GM19324 (cell line): Measurements from ENCODE around the gene CATSPERZ.

Experiments used
- ATAC-seq: cut with Tn5 transposase; IDR thresholded peaks from one replicate; pipeline ENCODE4 v1.9.1; 2021; ENCODE audit warnings: mild to moderate bottlenecking, moderate library complexity; ENCODE audit not compliant: unreplicated experiment, low FRiP score

The CATSPERZ gene, protein sequence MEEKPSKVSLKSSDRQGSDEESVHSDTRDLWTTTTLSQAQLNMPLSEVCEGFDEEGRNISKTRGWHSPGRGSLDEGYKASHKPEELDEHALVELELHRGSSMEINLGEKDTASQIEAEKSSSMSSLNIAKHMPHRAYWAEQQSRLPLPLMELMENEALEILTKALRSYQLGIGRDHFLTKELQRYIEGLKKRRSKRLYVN

DNA sequence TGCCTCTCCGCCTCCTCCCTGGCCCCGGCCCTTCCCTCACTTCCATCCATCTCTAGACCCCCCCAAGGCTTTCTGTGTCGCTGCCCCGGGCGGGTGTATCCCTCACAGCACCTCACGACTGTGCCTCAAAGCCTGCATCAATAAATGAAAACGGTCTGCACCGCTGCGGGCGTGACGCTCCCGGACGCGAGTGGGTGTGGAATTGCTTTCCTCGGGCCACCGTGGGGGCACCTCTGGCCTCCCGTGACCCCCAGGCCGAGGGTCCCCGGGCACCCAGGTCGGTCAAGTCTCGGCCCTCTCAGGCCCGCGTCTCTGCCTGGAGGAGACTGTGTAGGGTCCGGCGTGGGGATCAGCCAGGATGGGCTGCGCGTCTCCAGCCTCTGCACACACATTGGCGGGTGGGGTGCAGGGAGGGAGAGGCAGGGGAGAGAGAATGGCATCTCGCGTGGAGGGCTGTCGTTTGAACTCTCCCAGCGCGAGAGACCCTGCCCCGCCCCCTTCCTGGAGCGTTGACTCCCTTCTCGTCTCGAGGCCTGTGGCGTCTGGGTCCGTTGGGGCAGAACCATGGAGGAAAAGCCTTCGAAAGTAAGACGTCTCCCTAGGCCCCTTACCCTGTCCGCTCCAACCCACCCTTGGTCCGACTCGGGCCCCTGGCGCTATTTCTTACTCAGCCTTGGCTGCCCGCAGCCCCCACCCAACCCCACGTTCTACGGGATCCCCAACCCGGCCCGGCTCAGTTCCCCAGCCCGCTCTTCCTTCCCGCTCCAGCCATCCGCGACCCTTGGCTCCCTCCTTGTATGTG, at the start of gene CATSPERZ:
TSS of gene CATSPERZ (plus strand) at position 512 of the 802 bp plus-strand sequence. CDS start at position 565, 53 bp downstream.
- no peak for ATAC-seq

DNA sequence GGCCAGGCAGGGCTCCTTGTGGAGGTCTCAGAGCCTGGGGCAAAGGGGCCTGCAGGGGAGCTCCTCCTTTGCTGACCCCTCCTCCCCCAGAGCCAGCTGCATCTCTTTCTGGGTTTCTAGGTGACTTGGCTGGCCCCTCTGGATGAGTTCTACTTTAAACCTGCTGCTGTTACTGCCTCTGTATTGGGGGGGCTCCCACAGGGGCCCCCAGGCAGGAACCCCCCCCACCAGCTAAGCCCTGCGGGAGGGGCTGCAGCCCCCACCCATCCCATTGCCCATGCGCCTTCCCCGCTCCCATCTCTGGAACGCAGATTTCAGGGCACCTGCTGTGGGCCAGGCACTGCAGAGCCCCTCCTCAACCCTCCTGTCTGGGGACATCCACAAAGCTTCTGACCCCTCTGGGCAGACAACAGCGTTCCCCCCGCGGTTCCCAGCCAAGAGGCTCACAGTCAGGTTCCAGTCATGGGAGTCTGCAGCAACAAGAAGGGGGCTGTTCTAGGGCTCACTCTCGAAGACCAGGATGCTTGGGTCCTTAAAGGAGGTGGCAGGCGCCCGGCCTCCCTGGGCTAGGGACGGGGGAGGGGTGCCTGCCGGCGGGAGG, 49.6 kb upstream of the CATSPERZ start:
- no peak for ATAC-seq

DNA sequence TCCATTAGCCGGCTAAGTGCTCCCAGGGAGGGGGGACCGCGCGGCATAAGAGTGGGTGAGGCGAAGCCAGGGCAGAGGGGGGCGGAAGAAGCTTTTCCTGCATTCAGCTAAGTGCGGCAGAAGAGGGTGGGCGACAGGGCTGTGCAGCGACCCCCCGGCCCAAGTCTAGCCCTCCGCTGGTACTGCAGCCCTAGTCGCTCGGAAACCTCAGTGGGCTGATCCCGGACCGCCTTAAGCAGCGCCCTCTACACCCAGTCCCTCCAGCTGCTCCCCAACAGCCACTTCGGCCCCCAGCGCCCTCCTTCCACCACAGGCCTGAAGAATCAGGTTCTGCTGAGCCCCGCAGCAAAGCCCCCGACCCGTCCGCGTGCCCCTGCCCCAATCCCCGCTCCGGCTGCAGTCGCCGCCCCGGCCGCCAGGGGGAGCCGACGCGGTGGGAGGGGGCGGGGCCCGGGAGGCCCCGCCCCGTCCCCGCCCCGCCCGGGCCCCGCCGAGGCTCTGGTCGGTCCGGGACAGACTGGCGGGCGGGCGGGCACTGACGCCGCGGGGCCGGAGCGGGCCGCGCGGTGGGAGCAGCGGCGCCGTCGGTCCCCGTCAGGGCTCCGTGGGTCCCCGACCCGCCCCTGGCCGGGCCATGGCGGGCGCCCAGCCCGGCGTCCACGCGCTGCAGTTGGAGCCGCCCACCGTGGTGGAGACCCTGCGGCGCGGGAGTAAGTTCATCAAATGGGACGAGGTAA, 49.0 kb upstream of the CATSPERZ start, which contains the start of gene PLCB3:
TSS of gene PLCB3 (plus strand) at position 515 of the 737 bp plus-strand sequence. CDS start at position 635, 120 bp downstream.
- ATAC-seq: peak; percentile 34

DNA sequence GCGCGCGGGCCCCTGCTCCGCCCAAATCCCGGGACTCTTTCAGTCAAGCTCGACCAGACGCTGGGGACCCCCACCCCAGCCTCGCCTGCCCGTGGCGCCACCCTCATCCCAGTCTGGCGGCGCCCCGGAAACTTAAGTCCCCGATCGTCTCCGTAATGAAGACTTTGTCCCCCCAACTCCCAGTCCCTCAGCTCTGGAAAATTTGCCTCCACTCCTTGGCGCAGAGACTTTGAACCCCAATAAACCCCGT, 48.5 kb upstream of the CATSPERZ start:
- no peak for ATAC-seq

DNA sequence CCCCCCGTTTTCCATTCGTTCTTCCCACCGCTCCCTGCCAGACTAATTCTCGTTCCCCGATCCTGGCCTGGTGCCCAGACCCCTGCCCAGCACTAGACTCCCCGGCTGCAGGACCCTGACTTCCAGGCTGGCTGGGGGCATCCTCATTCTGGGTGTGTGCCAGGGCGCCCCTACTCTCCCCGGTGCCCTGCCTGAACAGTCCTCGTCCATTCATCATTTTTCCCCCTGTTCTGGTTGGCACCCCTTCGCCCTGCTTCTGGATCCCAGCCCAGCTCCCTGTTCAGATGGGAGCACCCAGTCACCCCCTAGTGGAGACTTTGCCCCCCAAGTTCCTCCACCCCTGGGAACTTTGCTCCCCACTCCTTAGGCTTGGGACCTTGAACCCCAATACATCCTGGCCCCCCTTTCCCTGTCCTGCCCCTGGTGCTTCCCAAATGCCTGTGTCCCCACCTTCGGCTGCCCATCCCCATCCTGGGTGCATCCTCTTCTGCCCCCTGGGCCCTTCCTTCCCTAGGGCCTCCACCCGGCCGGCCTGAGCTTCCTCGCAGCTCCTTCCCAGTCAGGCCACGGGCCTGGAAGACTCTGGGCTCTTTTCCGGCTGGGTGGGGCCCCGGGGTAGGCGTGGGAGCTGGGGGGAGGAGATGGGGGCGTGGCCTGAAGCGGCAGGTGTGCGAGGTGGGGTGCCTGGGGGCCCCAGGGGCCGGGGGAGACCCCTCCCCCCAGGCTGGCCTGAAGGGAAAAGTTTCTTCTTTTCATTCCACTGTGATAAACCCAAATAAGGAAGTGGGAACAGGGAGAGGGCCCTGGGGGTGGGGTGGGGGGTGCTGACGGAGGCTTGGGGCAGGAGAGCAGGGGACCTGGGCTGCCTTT, 47.9 kb upstream of the CATSPERZ start:
- no peak for ATAC-seq

DNA sequence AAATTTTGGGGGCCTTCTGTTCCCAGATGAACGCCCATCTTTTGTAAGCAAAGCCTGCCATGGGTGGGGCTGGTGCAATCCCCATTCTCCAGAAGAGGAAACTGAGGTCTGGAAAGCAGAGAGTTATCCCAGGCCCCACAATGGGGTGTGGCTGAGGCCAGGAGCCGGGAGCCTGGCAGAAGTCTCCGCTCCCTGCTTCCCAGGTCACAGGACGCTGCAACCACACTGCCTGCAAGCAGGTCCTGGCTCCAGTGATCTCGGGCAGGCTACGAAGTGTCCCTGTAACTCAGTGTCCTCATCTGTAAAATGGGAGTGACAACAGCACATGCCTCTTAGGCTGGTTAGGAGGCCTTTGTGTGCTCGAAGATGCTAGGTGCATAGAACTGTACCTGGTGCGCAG, 47.1 kb upstream of the CATSPERZ start:
- no peak for ATAC-seq

DNA sequence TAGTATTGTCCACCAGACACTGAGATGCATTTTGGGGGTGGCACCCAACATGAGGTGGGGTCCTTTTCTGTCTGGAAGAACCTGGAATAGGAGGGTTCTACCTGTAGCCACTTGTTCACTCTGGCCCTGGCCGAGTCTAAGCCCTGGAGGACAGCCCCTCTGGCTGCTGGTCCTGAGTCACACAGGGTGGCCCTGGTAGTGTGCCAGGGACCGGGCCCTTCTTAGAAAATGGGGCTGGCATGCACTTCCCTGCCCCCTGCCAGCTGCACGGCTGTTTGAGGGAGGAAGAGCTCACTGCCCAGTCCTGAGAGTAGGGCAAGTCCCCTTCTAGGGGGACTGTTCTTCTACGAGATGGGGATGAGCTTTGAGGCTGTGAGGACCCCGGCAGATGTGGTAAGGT, 46.7 kb upstream of the CATSPERZ start:
- no peak for ATAC-seq

DNA sequence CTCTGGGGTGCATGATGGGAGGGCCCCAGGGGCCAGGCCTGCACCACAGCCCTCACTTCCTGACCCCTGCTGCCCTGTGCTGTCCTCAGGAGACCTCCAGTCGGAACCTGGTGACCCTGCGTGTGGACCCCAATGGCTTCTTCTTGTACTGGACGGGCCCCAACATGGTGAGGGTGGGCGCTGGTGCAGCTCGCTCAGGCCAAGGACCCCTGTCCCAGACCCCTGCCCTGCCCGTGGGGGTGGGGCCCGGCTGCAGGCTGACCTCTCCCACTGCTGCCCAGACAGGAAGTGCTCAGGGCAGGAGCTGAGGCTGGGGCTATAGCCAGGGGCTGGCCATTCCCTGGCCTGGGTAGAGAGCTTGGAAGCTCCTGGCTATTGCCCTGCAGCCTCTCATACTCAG, 45.8 kb upstream of the CATSPERZ start:
- no peak for ATAC-seq

DNA sequence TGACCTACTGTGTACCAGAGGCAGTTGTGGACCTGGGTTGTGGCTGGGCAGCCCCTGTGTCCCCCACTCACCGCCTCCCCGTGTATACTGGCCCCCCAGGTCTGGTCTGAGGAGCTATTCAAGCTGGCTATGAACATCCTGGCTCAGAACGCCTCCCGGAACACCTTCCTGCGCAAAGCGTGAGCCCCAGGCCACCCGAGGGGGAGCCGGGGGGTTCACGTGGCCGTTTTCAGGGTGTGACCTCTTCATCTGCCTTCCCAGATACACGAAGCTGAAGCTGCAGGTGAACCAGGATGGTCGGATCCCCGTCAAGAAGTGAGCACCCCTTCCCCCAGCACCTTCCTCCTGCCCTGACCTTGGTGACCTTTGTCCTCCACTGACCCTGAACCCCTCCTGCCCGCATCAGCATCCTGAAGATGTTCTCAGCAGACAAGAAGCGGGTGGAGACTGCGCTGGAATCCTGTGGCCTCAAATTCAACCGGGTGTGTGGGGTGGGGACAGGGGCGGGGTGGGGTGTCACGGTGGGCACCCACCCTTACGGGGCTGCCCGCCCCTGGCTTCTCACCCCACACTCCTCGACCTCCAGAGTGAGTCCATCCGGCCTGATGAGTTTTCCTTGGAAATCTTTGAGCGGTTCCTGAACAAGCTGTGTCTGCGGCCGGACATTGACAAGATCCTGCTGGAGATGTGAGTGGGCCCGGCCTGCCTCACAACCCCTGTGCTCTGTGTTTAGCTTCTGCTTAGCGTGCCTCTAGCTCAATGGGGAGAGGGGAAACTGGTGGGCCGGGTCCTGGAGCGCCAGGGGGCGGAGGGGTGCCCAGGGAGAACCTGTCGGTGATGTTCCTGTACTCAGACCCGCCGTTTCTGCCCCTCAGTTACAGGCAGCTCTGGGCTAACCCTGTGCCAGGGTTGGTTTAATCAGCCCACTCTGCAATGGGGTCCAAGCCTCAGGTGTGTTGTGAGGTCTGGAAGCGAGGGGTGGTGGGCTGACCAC, 44.7 kb upstream of the CATSPERZ start:
- no peak for ATAC-seq

DNA sequence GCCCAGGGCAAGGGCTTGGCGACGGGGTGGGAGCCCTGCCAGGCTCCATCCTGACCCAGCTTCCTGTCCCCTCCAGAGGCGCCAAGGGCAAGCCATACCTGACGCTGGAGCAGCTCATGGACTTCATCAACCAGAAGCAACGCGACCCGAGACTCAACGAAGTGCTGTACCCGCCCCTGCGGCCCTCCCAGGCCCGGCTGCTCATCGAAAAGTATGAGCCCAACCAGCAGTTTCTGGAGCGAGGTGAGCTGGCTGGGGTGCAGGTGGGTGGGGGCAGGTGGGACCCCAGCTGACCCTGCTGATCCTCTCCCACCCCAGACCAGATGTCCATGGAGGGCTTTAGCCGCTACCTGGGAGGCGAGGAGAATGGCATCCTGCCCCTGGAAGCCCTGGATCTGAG, 43.9 kb upstream of the CATSPERZ start:
- ATAC-seq: no peak

DNA sequence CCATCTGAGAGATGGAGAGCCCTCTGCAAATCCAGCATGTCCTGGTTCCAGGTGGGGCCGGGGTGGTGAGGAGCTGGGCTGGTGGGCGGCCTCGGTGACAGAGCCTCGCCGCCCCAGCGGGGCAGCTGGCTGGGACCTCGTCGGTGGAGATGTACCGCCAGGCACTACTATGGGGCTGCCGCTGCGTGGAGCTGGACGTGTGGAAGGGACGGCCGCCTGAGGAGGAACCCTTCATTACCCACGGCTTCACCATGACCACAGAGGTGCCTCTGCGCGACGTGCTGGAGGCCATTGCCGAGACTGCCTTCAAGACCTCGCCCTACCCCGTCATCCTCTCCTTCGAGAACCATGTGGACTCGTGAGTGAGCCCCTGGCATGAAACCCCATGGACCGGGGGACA, 41.8 kb upstream of the CATSPERZ start:
- ATAC-seq: no peak

DNA sequence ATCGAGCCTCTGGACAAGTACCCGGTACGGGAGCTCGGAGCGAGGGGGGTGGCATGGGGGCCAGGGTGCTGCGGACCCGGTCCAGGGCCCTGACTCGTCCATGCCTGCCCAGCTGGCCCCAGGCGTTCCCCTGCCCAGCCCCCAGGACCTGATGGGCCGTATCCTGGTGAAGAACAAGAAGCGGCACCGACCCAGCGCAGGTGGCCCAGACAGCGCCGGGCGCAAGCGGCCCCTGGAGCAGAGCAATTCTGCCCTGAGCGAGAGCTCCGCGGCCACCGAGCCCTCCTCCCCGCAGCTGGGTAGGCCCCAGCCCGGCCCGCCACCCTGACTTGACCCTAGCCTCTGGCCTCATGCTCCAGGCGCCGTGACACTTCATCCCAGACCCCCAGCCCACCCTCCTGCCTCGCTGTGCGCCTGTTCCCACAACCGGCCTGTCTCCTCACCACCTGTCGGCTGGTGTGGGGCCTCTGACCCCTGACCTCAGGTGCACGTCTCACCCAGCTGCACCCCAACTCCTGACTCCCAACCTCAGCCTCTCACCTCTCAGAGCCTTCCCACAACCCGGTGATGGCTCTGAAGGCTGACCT, 41.1 kb upstream of the CATSPERZ start:
- no peak for ATAC-seq

DNA sequence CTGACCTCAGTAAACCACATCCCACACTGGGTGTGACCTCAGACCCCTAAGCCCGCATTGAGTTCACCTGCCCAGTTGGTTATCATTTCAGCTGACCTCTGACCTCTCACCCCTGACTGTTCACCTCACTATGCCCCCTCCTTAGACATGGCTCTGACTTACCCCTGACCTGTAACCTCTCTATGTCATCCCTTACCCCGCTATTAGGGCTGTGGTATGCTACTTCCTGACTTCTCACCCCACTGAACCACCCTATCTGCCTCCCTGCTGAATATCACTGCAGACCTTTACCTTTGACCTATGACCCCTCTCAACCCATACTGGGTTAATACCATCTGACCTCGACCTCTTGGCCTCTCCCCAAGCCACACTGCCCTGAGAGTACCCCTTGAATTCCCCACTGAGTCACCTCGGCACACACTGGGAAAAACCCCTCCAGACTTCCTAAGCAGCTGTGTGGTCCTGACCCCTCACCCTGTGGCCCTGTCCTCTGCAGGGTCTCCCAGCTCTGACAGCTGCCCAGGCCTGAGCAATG, 40.6 kb upstream of the CATSPERZ start:
- ATAC-seq: no peak

DNA sequence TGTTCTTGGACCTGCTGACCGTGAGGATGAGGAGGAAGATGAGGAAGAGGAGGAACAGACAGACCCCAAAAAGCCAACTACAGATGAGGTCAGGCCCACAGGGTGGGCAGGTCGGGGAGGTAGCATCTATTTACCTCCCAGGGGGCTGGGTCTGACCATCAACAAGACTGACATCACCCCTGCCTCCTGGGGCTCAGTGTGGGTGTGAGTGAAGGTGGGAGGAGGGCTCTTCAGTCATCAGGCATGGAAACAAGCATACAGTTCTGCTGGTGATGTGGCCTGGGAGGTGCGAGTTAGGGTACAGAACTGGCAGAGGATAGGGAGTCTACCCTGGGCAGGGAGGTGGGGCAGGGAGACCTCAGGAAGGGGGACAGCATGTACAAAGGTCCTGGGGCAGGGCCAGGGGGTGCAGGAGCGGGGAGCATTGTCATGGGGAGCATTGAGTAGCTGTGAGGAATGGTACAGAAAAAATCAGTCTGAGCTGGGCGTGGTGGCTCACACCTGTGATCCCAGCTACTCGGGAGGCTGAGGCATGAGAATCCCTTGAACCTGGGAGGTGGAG, 39.9 kb upstream of the CATSPERZ start:
- no peak for ATAC-seq

DNA sequence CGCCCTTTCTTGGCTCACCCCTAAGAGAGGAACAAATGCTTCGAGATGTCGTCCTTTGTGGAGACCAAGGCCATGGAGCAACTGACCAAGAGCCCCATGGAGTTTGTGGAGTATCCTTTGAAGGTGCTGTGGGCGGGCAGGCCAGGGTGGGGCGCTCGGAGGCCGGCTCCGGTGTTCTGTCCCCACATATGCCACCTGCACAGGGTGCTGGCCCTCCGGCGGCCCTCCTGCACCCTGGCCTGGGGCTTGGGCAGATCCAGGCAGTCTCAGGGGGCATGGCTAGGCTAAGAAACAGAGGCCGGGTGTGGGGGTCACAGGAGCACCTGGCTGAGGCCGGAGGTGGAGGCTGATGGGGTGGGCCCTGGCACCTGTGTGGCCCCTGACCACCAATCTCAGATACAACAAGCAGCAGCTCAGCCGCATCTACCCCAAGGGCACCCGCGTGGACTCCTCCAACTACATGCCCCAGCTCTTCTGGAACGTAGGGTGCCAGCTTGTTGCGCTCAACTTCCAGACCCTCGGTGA, 38.5 kb upstream of the CATSPERZ start:
- no peak for ATAC-seq

DNA sequence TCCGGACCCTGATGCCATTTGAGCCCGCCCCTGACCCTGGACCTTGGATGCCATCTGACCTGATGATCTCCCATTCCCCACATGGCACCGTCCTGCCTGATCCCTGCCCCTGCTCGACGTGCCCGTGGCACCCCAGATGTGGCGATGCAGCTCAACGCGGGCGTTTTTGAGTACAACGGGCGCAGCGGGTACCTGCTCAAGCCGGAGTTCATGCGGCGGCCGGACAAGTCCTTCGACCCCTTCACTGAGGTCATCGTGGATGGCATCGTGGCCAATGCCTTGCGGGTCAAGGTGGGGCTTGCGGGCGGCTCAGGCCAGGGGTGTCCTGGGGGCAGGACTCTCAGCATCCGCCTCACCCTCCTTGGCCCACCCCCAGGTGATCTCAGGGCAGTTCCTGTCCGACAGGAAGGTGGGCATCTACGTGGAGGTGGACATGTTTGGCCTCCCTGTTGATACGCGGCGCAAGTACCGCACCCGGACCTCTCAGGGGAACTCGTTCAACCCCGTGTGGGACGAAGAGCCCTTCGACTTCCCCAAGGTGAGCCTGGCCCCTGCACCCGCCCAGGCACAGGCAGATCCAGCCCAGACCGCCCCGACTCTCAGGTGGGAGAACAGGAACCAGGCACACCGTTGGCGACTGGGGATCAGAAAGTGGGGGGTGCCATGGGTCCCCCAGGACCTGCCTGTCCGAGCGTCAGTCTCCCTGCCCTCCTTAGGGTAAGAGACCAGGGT, 37.7 kb upstream of the CATSPERZ start:
- no peak for ATAC-seq
